Liver (tissue), 9 donors: ENCODE measurements around the gene CLEC1B. TPM values are rescaled to one million over a fixed set of nuclear protein-coding genes. Genes with fewer than 3 reads are reported as not detected.

Experiments
- DNase-seq: peaks from one replicate; pipeline ENCODE4 v3.0.0-alpha.2; 2017; ENCODE audit warnings: low spot score
- H3K27ac ChIP-seq, 2 donors: one replicate each; pipeline ENCODE4 v1.7.0; 2013; ENCODE audit warnings: inconsistent platforms in 2 of 2, low read length in 2 of 2, control low read depth in 1 of 2, low read depth in 1 of 2, mild to moderate bottlenecking in 1 of 2
- H3K27me3 ChIP-seq, 4 donors: one replicate each; pipeline versions ENCODE4 v1.6.1 to v1.7.0; 2013; ENCODE audit warnings: low read length in 3 of 4, inconsistent platforms in 1 of 4, mild to moderate bottlenecking in 1 of 4, moderate library complexity in 1 of 4; ENCODE audit not compliant: control insufficient read depth in 4 of 4, insufficient read depth in 4 of 4
- H3K36me3 ChIP-seq, 4 donors: one replicate each; pipeline versions ENCODE4 v1.6.1 to v1.7.0; 2013; ENCODE audit warnings: low read length in 3 of 4, mild to moderate bottlenecking in 3 of 4, low read depth in 1 of 4, moderate library complexity in 1 of 4; ENCODE audit not compliant: control insufficient read depth in 4 of 4, insufficient read depth in 3 of 4
- H3K4me1 ChIP-seq, 4 donors: one replicate each; pipeline versions ENCODE4 v1.6.1 to v1.7.0; 2013; ENCODE audit warnings: low read length in 3 of 4, mild to moderate bottlenecking in 3 of 4, moderate library complexity in 1 of 4; ENCODE audit not compliant: control insufficient read depth in 4 of 4, insufficient read depth in 4 of 4
- H3K4me3 ChIP-seq, 3 donors: one replicate each; pipeline versions ENCODE4 v1.6.1 to v1.7.0; 2013; ENCODE audit warnings: low read length in 3 of 3, control low read depth in 1 of 3, low read depth in 1 of 3, mild to moderate bottlenecking in 1 of 3
- H3K9ac ChIP-seq, 2 donors: one replicate each; pipeline ENCODE4 v1.7.0; 2013; ENCODE audit warnings: low read length in 2 of 2, mild to moderate bottlenecking in 2 of 2, moderate library complexity in 2 of 2, control low read depth in 1 of 2, low read depth in 1 of 2
- H3K9me3 ChIP-seq, 4 donors: one replicate each; pipeline versions ENCODE4 v1.6.1 to v1.7.0; 2013; ENCODE audit warnings: low read length in 3 of 4; ENCODE audit not compliant: control insufficient read depth in 4 of 4
- FOXA1 ChIP-seq: IDR thresholded peaks from 2 replicates; pipeline ENCODE4 v1.6.1; 2016; ENCODE audit warnings: antibody characterized with exemption
- GABPA ChIP-seq, 2 donors: IDR thresholded peaks in 1 of 2; conservative IDR thresholded peaks in 1 of 2; 2 replicates each; pipeline ENCODE4 v1.6.1; 2016; ENCODE audit warnings: antibody characterized with exemption in 2 of 2, mild to moderate bottlenecking in 1 of 2, moderate library complexity in 1 of 2
- HNF4A ChIP-seq, 2 donors: conservative IDR thresholded peaks; 2 replicates each; pipeline ENCODE4 v1.6.1; 2016; ENCODE audit warnings: antibody characterized with exemption in 2 of 2, mild to moderate bottlenecking in 2 of 2
- HNF4G ChIP-seq: IDR thresholded peaks from 2 replicates; pipeline ENCODE4 v1.6.1; 2016; ENCODE audit warnings: antibody characterized with exemption
- JUND ChIP-seq, 2 donors: IDR thresholded peaks; 2 replicates each; pipeline ENCODE4 v1.6.1; 2016; ENCODE audit warnings: antibody characterized with exemption in 2 of 2
- RAD21 ChIP-seq, 2 donors: IDR thresholded peaks; 2 replicates each; pipeline ENCODE4 v1.6.1; 2016; ENCODE audit warnings: antibody characterized with exemption in 2 of 2, mild to moderate bottlenecking in 2 of 2
- REST ChIP-seq: IDR thresholded peaks from 2 replicates; pipeline ENCODE4 v1.6.1; 2016; ENCODE audit warnings: antibody characterized with exemption, mild to moderate bottlenecking
- RXRA ChIP-seq, 2 donors: IDR thresholded peaks; 2 replicates each; pipeline ENCODE4 v1.6.1; 2017 to 2018; ENCODE audit warnings: antibody characterized with exemption in 2 of 2, mild to moderate bottlenecking in 1 of 2
- SP1 ChIP-seq: IDR thresholded peaks from 2 replicates; pipeline ENCODE4 v1.6.1; 2018; ENCODE audit warnings: antibody characterized with exemption, mild to moderate bottlenecking
- YY1 ChIP-seq: IDR thresholded peaks from 2 replicates; pipeline ENCODE4 v1.6.1; 2016; ENCODE audit warnings: antibody characterized with exemption, mild to moderate bottlenecking
- ZBTB33 ChIP-seq: IDR thresholded peaks from 2 replicates; pipeline ENCODE4 v1.6.1; 2016; ENCODE audit warnings: antibody characterized with exemption
- WGBS: extraction: QIAGEN DNeasy Blood & Tissue Kit; methylation state at CpG from one replicate; pipeline ENCODE4 v1.1.7; 2013; 5-methylcytosine and 5-hydroxymethylcytosine counted together
- polyA plus RNA-seq, 2 donors: library from polyadenylated mRNA; stranded (reverse) in 1 of 2; unstranded in 1 of 2; fragments of 200-250 nt in 1 of 2; fragments of >200 nt in 1 of 2; fragmentation: Nextera tagmentation in 1 of 2; extraction: Ambion mirVana in 1 of 2; gene quantifications; one replicate each; pipeline versions ENCODE4 v1.2.1 to v1.2.3, GENCODE V29; 2013 to 2015
- total RNA-seq, 2 donors: library from RNA; depleted of rRNA; stranded (reverse); fragments of >200 nt; gene quantifications; one replicate each; pipeline ENCODE4 v1.2.3, GENCODE V29; 2014
- TF ChIP-seq, protein P1 (sequence below): IDR thresholded peaks from 2 replicates; pipeline ENCODE4 v1.6.1; 2016; ENCODE audit warnings: antibody characterized with exemption
- TF ChIP-seq, protein P2 (sequence below): IDR thresholded peaks from 2 replicates; pipeline ENCODE4 v1.6.1; 2016; ENCODE audit warnings: antibody characterized with exemption
- donor health status: healthy.
- donor health status: healthy.
- donor health status: healthy.
- donor health status: healthy.
- donor health status: healthy.

Gene CLEC1B
- total and polyA plus RNA-seq, 4 donors = 28.0 to 36.4 (median 31.5) TPM

- TF ChIP-seq ZBTB33 = no peak
Observed at GRCh38 chr12:9971181-9971580, 27.7 kb downstream of the CLEC1B start, which contains the start of gene CLEC12A (continued).

- H3K9me3 ChIP-seq = no peaks in the 10 kb centered on the region
- no peak overlapping the region for H3K27ac ChIP-seq
- H3K4me1 ChIP-seq = no peaks in the 10 kb centered on the region
- peaks cover 0 to 4% (median 0%) of the 10 kb centered on the region in 4 donors for H3K27me3 ChIP-seq
- no peak overlapping the region for H3K9ac ChIP-seq
- WGBS = 79% methylated on average over 2 of the region's 2 CpGs
- no peak for DNase-seq
- no peak for TF ChIP-seq RAD21 (IDR thresholded peaks at IDR 0.05)
- H3K36me3 ChIP-seq = no peaks in the 10 kb centered on the region
- H3K4me3 ChIP-seq = no peak overlapping the region
Observed at GRCh38 chr12:9969673-9970072, 29.2 kb downstream of the CLEC1B start.

DNA sequence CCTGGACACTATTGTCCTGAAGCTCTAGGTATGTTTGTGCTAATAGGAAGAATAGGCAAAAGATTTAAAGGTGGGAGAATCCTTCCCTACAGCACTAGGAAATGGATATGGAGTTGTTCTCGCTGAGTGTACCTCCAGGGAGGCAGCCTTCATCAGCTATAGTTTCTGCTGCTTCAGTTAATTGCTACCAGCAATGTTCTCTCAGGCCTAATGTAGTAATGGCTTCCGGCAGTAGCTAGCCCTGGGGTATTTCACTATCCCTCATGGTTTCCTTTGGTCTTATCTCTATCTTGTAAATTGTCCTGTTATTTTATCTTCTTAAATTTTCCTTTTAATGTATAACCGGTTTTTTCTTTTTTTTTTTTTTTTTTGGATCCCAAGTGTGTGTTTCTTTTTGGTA is 37.0 kb downstream of the CLEC1B start:
- Histone ChIP-seq H3K36me3 (no peaks in the 10 kb centered on the region), H3K4me1 (no peaks in the 10 kb centered on the region), H3K27me3 (no peaks in the 10 kb centered on the region), H3K4me3 (no peak overlapping the region), H3K9ac (no peak overlapping the region), H3K27ac (no peak overlapping the region), H3K9me3 (no peaks in the 10 kb centered on the region)
- no peak for DNase-seq
- 82% methylated on average over 3 of the region's 3 CpGs for WGBS
- TF ChIP-seq FOXA1 (no peak), YY1 (no peak), RXRA (IDR thresholded peaks at IDR 0.05) (no peak), GABPA (IDR thresholded peaks at IDR 0.05 in 1 of 2, conservative IDR thresholded peaks at IDR 0.05 in 1 of 2) (no peak), HNF4G (no peak), HNF4A (conservative IDR thresholded peaks at IDR 0.05) (no peak), ZBTB33 (no peak), SP1 (no peak), RAD21 (IDR thresholded peaks at IDR 0.05) (no peak), REST (no peak), JUND (IDR thresholded peaks at IDR 0.05) (no peak)
- TF ChIP-seq, protein P1, sequence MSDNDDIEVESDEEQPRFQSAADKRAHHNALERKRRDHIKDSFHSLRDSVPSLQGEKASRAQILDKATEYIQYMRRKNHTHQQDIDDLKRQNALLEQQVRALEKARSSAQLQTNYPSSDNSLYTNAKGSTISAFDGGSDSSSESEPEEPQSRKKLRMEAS = no peak
- TF ChIP-seq, protein P2, sequence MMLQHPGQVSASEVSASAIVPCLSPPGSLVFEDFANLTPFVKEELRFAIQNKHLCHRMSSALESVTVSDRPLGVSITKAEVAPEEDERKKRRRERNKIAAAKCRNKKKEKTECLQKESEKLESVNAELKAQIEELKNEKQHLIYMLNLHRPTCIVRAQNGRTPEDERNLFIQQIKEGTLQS = no peak
